Adrenal gland (tissue), 5 donors: ENCODE results near the gene SLC13A3.

ENCODE experiments used
- POLR2A ChIP-seq, 2 donors: fragments of 450-650 bp; IDR thresholded peaks; one replicate each; pipeline ENCODE4 v1.6.1; 2017; ENCODE audit warnings: antibody characterized with exemption in 2 of 2, mild to moderate bottlenecking in 2 of 2, moderate library complexity in 1 of 2
- TF ChIP-seq, protein P1 (sequence below), 6 experiments: fragments of 450-650 bp in 4 of 6; fragments of 200-600 bp in 2 of 6; sonication (generic) in 1 of 6; IDR thresholded peaks; 1 replicate in 5 of 6; 2 replicates in 1 of 6; pipeline versions ENCODE4 v1.5.1 to v1.8.0; 2016 to 2021; ENCODE audit warnings: antibody characterized with exemption in 6 of 6, mild to moderate bottlenecking in 2 of 6, moderate library complexity in 1 of 6
- donor health status: DM: no; HTN: no; CAD: no.

DNA sequence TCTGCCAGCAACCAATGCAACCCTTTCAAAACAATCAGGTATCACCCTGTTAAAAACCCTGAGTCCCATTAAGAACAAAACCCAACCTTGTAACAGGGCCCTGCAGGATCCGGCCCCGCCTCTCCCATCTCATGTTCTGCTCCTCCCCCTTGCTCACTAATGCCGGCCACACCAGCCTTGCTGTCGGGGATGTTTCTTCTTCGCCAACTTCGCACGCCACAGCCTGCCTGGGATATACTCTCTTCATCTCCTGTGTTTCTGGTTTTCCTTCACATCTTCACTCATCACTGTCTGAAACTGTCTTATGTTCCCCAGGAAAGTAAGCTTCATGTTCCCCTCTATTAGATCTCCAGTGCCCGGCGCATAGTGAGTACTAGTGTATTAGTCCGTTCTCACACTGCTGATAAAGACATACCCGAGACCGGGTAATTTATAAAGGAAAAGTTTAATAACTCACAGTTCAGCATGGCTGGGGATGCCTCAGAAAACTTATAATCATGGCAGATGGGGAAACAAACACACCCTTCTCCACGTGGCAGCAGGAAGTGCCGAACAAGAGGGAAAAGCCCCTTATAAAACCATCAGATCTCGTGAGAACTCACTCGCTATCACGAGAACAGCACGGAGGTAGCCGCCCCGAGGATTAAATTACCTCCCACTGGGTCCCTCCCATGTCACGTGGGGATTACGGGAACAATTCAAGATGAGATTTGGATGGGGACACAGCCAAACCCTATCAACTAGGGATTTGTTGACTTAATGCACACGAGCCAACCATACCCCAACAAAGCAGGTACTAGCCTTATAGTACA is 32.9 kb upstream of the SLC13A3 start:
- TF ChIP-seq POLR2A (IDR thresholded peaks at IDR 0.05): peak in 1 of 2 donors; percentile 17
- TF ChIP-seq, protein P1, sequence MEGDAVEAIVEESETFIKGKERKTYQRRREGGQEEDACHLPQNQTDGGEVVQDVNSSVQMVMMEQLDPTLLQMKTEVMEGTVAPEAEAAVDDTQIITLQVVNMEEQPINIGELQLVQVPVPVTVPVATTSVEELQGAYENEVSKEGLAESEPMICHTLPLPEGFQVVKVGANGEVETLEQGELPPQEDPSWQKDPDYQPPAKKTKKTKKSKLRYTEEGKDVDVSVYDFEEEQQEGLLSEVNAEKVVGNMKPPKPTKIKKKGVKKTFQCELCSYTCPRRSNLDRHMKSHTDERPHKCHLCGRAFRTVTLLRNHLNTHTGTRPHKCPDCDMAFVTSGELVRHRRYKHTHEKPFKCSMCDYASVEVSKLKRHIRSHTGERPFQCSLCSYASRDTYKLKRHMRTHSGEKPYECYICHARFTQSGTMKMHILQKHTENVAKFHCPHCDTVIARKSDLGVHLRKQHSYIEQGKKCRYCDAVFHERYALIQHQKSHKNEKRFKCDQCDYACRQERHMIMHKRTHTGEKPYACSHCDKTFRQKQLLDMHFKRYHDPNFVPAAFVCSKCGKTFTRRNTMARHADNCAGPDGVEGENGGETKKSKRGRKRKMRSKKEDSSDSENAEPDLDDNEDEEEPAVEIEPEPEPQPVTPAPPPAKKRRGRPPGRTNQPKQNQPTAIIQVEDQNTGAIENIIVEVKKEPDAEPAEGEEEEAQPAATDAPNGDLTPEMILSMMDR (IDR thresholded peaks at IDR 0.05): no peak
